Heart right ventricle (tissue), 16 donors: ENCODE data around the gene SAMD9. TPM values are rescaled to one million over a fixed set of nuclear protein-coding genes. Genes with fewer than 3 reads are reported as not detected.

Source experiments
- ATAC-seq, 8 donors: fragments of 200-7000 bp; cut with Tn5 transposase; one replicate each; pipeline ENCODE4 v1.9.1; 2020; ENCODE audit warnings: mild to moderate bottlenecking in 8 of 8, moderate library complexity in 8 of 8, moderate number of reproducible peaks in 1 of 8
- DNase-seq, 2 donors: peaks; one replicate each; pipeline ENCODE4 v3.0.0-alpha.2; 2020
- H3K27ac ChIP-seq, 10 donors: fragments of 200-600 bp; sonication (generic) in 2 of 10; one replicate each; pipeline versions ENCODE4 v1.5.0 to v1.8.0; 2020 to 2022; ENCODE audit warnings: mild to moderate bottlenecking in 3 of 10
- H3K27me3 ChIP-seq, 7 donors: fragments of 200-600 bp; one replicate each; pipeline ENCODE4 v1.8.0; 2021 to 2022; ENCODE audit warnings: mild to moderate bottlenecking in 2 of 7
- H3K36me3 ChIP-seq, 9 donors: fragments of 200-600 bp; sonication (generic) in 1 of 9; one replicate each; pipeline versions ENCODE4 v1.5.0 to v1.8.0; 2020 to 2022; ENCODE audit warnings: mild to moderate bottlenecking in 2 of 9
- H3K4me1 ChIP-seq, 9 donors: fragments of 200-600 bp; sonication (generic) in 1 of 9; one replicate each; pipeline versions ENCODE4 v1.5.0 to v1.8.0; 2020 to 2022; ENCODE audit warnings: mild to moderate bottlenecking in 4 of 9
- H3K4me3 ChIP-seq, 10 donors: fragments of 200-600 bp; sonication (generic) in 2 of 10; one replicate each; pipeline versions ENCODE4 v1.5.0 to v1.8.0; 2020 to 2022; ENCODE audit warnings: mild to moderate bottlenecking in 7 of 10, moderate library complexity in 2 of 10
- H3K9me3 ChIP-seq, 11 donors: fragments of 200-600 bp in 10 of 11; sonication (generic) in 2 of 11; one replicate each; pipeline versions ENCODE4 v1.5.0 to v1.8.0; 2013 to 2022; ENCODE audit warnings: mild to moderate bottlenecking in 2 of 11, control low read depth in 1 of 11, moderate library complexity in 1 of 11
- WGBS, 2 donors: extraction: QIAGEN DNeasy Blood & Tissue Kit; methylation state at CpG; one replicate each; pipeline ENCODE4 v1.1.7; 2013; ENCODE audit warnings: inconsistent platforms in 1 of 2; 5-methylcytosine and 5-hydroxymethylcytosine counted together
- intact Hi-C, 10 donors: fragments of 100-400 bp; cut with DNase I; formaldehyde crosslinking; loops; one replicate each; pipeline versions ENCODE4 v1.11.1 to v1.14.2; 2022
- polyA plus RNA-seq, 2 donors: library from polyadenylated mRNA; stranded (reverse); fragments of 200-250 nt; gene quantifications; one replicate each; pipeline ENCODE4 v1.2.3, GENCODE V29; 2013
- total RNA-seq, 10 donors: library from RNA; stranded (reverse); fragmentation: NEBNext Ultra II Directional in 3 of 10; extraction: Animal tissue kit (Norgen Biotek cat#: 25700) in 3 of 10; gene quantifications; one replicate each; pipeline versions ENCODE4 v1.2.1 to v1.2.4, GENCODE V29; 2021 to 2023
- TF ChIP-seq, protein P1 (sequence below), 9 donors: fragments of 200-600 bp; sonication (generic) in 2 of 9; IDR thresholded peaks; one replicate each; pipeline versions ENCODE4 v1.5.0 to v1.8.0; 2021 to 2022; ENCODE audit warnings: antibody characterized with exemption in 9 of 9, mild to moderate bottlenecking in 5 of 9, moderate library complexity in 1 of 9
- donor health status: Arrhythmogenic right ventricular cardiomyopathy.
- donor health status: ischemic (EF 13 %, LVEDD 7.1; RV severe dilation, severe dysfunction).
- donor health status: healthy with polysubstance abuse.
- donor health status: DM: no; HTN: yes; CAD: no.
- donor health status: DM: no; HTN: no; CAD: no.
- donor health status: ischemic (EF 25% LVEDD 6.9; RV normal size, moderate dysfunction).
- donor health status: ischemic (EF 25% LVEDD 5.7; RV mildly dilated, moderate dysfunction).
- donor health status: healthy.
- donor health status: DM: yes; HTN: yes; CAD: no.
- donor health status: Ischemic cardiomyopathy.
- donor health status: ischemic (EF 35%, LVEDD 5.7; RV mildly dilated, moderate dysfunction).
- donor health status: nonischemic (EF 11% LVEDD 7.7; RV severe dilation, severe dysfunction).
- donor health status: DM: yes; HTN: yes; CAD: no.
- donor health status: PGD.
- donor health status: ischemic (EF 29% LVEDD 5.4; RV normal size, mild dysfunction).
- donor health status: nonischemic (EF 23%, LVEDD 6.1; RV moderate dilation, normal function).

SAMD9 gene
- total and polyA plus RNA-seq, 12 donors = 1.1 to 6.2 (median 3.1) TPM

DNA sequence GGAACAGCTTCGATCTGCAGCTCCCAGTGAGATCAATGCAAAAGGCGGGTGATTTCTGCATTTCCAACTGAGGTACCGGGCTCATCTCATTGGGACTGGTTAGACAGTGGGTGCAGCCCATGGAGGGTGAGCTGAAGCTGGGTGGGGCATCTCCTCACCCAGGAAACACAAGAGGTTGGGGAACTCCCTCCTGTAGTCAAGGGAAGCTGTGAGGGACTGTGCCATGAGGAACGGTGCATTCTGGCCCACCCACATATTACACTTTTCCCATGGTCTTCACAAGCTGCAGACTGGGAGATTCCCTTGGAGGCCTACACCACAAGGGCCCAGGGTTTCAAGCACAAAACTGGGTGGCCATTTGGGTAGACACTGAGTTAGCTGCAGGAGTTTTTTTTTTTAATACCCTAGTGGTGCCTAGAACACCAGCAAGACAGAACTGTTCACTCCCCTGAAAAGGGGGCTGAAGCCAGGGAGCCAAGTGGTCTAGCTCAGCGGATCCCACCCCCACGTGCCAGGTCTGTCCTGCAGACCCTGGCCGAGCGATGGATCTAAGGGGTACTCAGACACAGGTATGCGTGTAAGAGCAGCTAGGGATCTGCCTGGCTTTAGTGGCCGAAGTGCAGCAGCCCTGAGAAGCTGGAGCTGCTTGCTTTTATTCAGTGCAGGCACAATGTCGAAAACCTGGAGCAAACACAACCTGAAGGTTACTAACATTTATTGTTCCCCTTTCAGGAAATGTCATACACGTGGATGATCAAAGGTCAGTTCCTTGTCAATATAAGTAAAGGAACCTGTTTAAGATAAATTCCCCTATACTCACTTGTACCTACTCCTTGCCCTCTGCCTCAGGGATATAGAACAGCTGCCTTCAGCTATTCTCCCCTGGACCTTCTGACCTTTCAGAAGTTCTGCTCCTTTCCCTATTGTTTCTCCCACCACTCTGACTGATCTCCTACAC lies 3.1 kb upstream of the SAMD9 start:
- TF ChIP-seq, protein P1, sequence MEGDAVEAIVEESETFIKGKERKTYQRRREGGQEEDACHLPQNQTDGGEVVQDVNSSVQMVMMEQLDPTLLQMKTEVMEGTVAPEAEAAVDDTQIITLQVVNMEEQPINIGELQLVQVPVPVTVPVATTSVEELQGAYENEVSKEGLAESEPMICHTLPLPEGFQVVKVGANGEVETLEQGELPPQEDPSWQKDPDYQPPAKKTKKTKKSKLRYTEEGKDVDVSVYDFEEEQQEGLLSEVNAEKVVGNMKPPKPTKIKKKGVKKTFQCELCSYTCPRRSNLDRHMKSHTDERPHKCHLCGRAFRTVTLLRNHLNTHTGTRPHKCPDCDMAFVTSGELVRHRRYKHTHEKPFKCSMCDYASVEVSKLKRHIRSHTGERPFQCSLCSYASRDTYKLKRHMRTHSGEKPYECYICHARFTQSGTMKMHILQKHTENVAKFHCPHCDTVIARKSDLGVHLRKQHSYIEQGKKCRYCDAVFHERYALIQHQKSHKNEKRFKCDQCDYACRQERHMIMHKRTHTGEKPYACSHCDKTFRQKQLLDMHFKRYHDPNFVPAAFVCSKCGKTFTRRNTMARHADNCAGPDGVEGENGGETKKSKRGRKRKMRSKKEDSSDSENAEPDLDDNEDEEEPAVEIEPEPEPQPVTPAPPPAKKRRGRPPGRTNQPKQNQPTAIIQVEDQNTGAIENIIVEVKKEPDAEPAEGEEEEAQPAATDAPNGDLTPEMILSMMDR (IDR thresholded peaks at IDR 0.05) = no peak

DNA sequence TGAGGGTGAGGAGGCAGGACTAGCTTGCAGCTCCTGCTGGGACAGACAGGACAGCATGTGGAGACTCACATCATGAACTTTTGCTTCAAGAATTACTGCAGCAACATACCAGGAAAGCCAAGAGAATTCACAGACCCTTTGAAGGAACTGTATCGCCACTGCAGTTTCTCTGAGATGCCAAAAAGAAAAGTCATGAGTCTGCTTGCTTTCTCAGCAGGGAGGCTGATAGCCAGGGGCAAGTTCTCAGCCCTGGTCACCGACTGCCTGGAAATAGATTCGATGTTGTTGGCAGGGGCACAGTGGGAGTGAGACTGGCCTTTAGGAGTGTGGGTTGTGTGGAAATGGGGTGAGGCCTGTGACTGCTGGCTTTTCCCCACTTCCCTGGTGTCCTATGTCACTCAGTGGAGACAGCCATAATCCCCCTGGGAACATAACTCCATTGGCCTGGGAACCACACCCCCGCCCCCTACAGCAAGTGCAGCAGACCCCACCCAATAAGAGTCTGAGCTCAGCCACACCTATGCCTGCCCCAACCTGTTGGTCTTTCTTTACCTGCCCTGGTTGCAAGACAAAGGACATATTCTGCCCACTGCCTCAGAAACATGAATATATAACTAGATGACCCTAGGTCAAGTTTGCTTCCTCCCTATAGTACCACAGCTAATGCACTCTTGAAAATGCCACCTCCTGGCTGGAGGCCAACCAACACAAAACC lies 1.6 kb upstream of the SAMD9 start:
- WGBS, 2 donors = 68 to 75% methylated on average over 4 of the region's 4 CpGs

More for the DNA sequence above, 3.1 kb upstream of the SAMD9 start:
- DNase-seq (no peak), ATAC-seq (no peak)
- H3K9me3 ChIP-seq = peaks cover 0 to 49% (median 1%) of the 10 kb centered on the region in 11 donors
- no peak overlapping the region for H3K27ac ChIP-seq
- WGBS, 2 donors = 90 to 92% methylated on average over 12 of the region's 12 CpGs
- H3K4me1 ChIP-seq = peaks cover under 1 to 21% (median 12%) of the 10 kb centered on the region in 9 donors
- intact Hi-C loops = no loop called here
- no peaks in the 10 kb centered on the region for H3K27me3 ChIP-seq
- H3K36me3 ChIP-seq = peaks cover 0 to 2% (median 0%) of the 10 kb centered on the region in 9 donors
- no peak overlapping the region for H3K4me3 ChIP-seq

DNA sequence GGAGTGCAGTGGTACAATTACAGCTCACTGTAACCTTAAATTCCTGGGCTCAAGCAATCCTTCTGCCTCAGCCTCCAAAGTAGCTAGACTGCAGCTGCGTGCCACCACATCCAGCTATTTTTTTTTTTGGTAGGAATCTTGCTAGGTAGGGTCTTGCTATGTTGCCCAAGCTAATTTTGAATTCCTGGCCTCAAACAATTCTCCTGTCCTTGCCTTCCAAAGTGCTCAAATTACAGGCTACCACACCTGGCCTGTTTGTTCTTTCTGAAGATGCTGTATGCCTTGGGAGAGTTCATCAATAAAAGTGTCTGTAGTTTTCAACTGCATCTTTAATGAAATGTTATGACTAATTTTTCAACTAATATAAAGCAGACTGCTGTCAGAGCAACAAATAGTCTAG lies 452 bp downstream of the SAMD9 start:
- 32 to 49% methylated on average over 1 of the region's 1 CpG for WGBS, 2 donors
- Histone ChIP-seq H3K27ac (peak overlapping the region in 9 of 10 donors; percentile 54 to 90 (median 72)), H3K27me3 (no peaks in the 10 kb centered on the region), H3K9me3 (peaks cover 0 to 38% (median 5%) of the 10 kb centered on the region in 11 donors), H3K4me1 (peaks cover 3 to 34% (median 14%) of the 10 kb centered on the region in 9 donors), H3K36me3 (peaks cover 0 to 34% (median 7%) of the 10 kb centered on the region in 9 donors), H3K4me3 (peak overlapping the region; percentile 23 to 62 (median 48))
- intact Hi-C loops = loop anchor here in 2 of 10 donors (5.0 to 10.0 kb wide), 2 partner anchors 100 to 117 kb away; partner anchors contain the start of gene VPS50 (in 1 of the 2)
- DNase-seq = no peak
- ATAC-seq = no peak
- TF ChIP-seq, protein P1 (IDR thresholded peaks at IDR 0.05) = no peak

More for the DNA sequence above, 1.6 kb upstream of the SAMD9 start:
- Histone ChIP-seq H3K27ac (no peak overlapping the region), H3K9me3 (peaks cover 0 to 42% (median 0%) of the 10 kb centered on the region in 11 donors), H3K36me3 (peaks cover 0 to 15% (median 3%) of the 10 kb centered on the region in 9 donors), H3K27me3 (no peaks in the 10 kb centered on the region), H3K4me3 (no peak overlapping the region), H3K4me1 (peaks cover 3 to 34% (median 14%) of the 10 kb centered on the region in 9 donors)
- ATAC-seq (no peak), DNase-seq (no peak)
- TF ChIP-seq, protein P1 (IDR thresholded peaks at IDR 0.05) = no peak
- intact Hi-C loops = loop anchor here in 2 of 10 donors (5.0 to 10.0 kb wide), 2 partner anchors 102 to 115 kb away; partner anchors contain the start of gene VPS50 (in 1 of the 2)

DNA sequence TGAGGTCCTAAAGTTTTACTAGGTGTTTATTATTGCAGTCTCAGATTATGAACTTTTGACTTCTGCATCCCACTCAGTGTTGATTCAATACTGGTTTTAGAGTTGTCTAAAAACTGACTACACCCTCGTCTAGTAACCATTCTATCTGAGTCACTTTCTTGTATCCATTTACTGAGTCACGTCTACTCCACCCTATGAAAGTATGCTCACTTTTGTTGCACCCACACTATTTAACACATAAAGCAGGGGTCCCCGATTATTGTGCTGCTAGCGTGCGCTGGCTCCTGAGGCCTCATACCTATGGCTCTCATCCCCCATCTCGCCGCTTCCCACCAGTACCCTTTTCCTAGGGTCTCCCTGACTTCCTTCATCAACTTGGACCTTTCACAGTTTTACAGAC lies 2.0 kb downstream of the SAMD9 start:
- H3K4me3 ChIP-seq = peak overlapping the region in 2 of 10 donors; percentile 14 to 62
- no peak for ATAC-seq
- H3K9me3 ChIP-seq = peaks cover 0 to 49% (median 10%) of the 10 kb centered on the region in 11 donors

More for the DNA sequence above, 2.0 kb downstream of the SAMD9 start:
- WGBS, 2 donors = 82 to 91% methylated on average over 7 of the region's 7 CpGs
- Histone ChIP-seq H3K4me1 (peaks cover 3 to 34% (median 14%) of the 10 kb centered on the region in 9 donors), H3K27ac (no peak overlapping the region), H3K36me3 (peaks cover 0 to 48% (median 7%) of the 10 kb centered on the region in 9 donors), H3K27me3 (no peaks in the 10 kb centered on the region)
- DNase-seq = no peak
- intact Hi-C loops = loop anchor here in 2 of 10 donors (5.0 to 10.0 kb wide), 2 partner anchors 98 to 119 kb away; partner anchors contain the start of gene VPS50 (in 1 of the 2)
- TF ChIP-seq, protein P1 (IDR thresholded peaks at IDR 0.05) = no peak
